ENCODE measurements around the gene PPP1R12B. TPM values are rescaled to one million over a fixed set of nuclear protein-coding genes. Genes with fewer than 3 reads are reported as not detected.
"Not testable (repeated sequence)": the region's sequence is repeated elsewhere in the genome, so short reads cannot be mapped to it uniquely, and the experiment has no call there.

The PPP1R12B gene
- total RNA-seq, 1 experiment from 2014 or later = 17.0 TPM

DNA sequence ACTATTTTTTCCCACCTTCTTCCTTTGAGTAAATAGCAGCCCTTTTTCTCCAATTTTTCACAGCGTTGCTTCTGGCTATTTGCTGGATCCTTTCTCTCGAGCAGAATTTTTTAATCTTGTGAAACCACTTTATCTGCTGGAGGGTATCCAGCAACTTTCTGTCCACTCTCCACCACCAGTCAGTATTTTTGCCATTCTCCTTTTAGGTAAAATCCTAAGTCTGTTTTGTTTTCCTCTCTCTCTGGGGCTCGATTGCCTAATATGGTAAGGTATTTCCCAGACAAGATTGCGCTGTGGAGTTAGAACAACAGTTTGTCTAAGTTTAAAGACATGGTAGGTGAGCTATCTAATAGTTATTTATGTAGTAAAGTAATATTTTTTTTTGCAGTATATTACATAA lies 156.9 kb downstream of the PPP1R12B start:
- intact Hi-C loops (cut with micrococcal nuclease; ENCODE audit: unreplicated experiment) = no loop called here
- Histone ChIP-seq H3K27me3 (replicated peaks; ENCODE audit: insufficient read depth, low read depth, low read length, poor library complexity) (no peaks in the 10 kb centered on the region), H3K4me1 (ENCODE audit: insufficient read depth, low read length, poor library complexity, severe bottlenecking) (no peaks in the 10 kb centered on the region), H3K4me3 (ENCODE audit: low read depth, low read length, poor library complexity, severe bottlenecking) (no peak overlapping the region), H3K27ac (ENCODE audit: low read depth, low read length, poor library complexity, severe bottlenecking) (no peak overlapping the region), H3K36me3 (ENCODE audit: insufficient read depth, low read length, poor library complexity, severe bottlenecking) (no peaks in the 10 kb centered on the region), H3K9me3 (ENCODE audit: low read depth, low read length, poor library complexity, severe bottlenecking) (no peaks in the 10 kb centered on the region)
- BruUV-seq (replicated peaks) = no TSS peak
- POLR2A ChIA-PET (ENCODE audit: low non-redundant PET) = no interaction called here
- DNase-seq (ENCODE audit: low spot score) = no peak
- TF ChIP-seq CTCF (conservative IDR thresholded peaks at IDR 0.05; ENCODE audit: low read depth, low read length) (no peak), EZH2 (IDR thresholded peaks at IDR 0.05; ENCODE audit: borderline replicate concordance, low read depth, low read length, poor library complexity, severe bottlenecking) (no peak)
- CTCF ChIA-PET = interaction anchor here (0.6 kb wide), 1 partner anchor 788 kb away, joined by 3 read pairs; no protein-coding TSS in a partner anchor

- H3K9me3 ChIP-seq (ENCODE audit: low read depth, low read length, poor library complexity, severe bottlenecking); H3K4me1 ChIP-seq (ENCODE audit: insufficient read depth, low read length, poor library complexity, severe bottlenecking); H3K27me3 ChIP-seq (replicated peaks; ENCODE audit: insufficient read depth, low read depth, low read length, poor library complexity); H3K27ac ChIP-seq (ENCODE audit: low read depth, low read length, poor library complexity, severe bottlenecking); BruUV-seq (replicated peaks); DNase-seq (ENCODE audit: low spot score); H3K4me3 ChIP-seq (ENCODE audit: low read depth, low read length, poor library complexity, severe bottlenecking); intact Hi-C loops (cut with micrococcal nuclease; ENCODE audit: unreplicated experiment); POLR2A ChIA-PET (ENCODE audit: low non-redundant PET); H3K36me3 ChIP-seq (ENCODE audit: insufficient read depth, low read length, poor library complexity, severe bottlenecking): not testable (repeated sequence)
- CTCF ChIA-PET = interaction anchor here (0.6 kb wide), 2 partner anchors 122 to 787 kb away, joined by 3 read pairs; no protein-coding TSS in a partner anchor
Measured at GRCh38 chr1:202505880-202506575, 157.5 kb downstream of the PPP1R12B start.

- intact Hi-C loops (cut with micrococcal nuclease; ENCODE audit: unreplicated experiment); H3K9me3 ChIP-seq (ENCODE audit: low read depth, low read length, poor library complexity, severe bottlenecking); H3K36me3 ChIP-seq (ENCODE audit: insufficient read depth, low read length, poor library complexity, severe bottlenecking); H3K27ac ChIP-seq (ENCODE audit: low read depth, low read length, poor library complexity, severe bottlenecking); H3K4me1 ChIP-seq (ENCODE audit: insufficient read depth, low read length, poor library complexity, severe bottlenecking); POLR2A ChIA-PET (ENCODE audit: low non-redundant PET); H3K27me3 ChIP-seq (replicated peaks; ENCODE audit: insufficient read depth, low read depth, low read length, poor library complexity); H3K4me3 ChIP-seq (ENCODE audit: low read depth, low read length, poor library complexity, severe bottlenecking); BruUV-seq (replicated peaks); CTCF ChIA-PET; DNase-seq (ENCODE audit: low spot score): not testable (repeated sequence)
Measured at GRCh38 chr1:202508863-202509262, 160.4 kb downstream of the PPP1R12B start.

GRCh38 chr1:202513875-202514274 lies 165.4 kb downstream of the PPP1R12B start:
- H3K4me3 ChIP-seq (ENCODE audit: low read depth, low read length, poor library complexity, severe bottlenecking); POLR2A ChIA-PET (ENCODE audit: low non-redundant PET); H3K27ac ChIP-seq (ENCODE audit: low read depth, low read length, poor library complexity, severe bottlenecking); DNase-seq (ENCODE audit: low spot score); CTCF ChIA-PET; H3K4me1 ChIP-seq (ENCODE audit: insufficient read depth, low read length, poor library complexity, severe bottlenecking); H3K9me3 ChIP-seq (ENCODE audit: low read depth, low read length, poor library complexity, severe bottlenecking); BruUV-seq (replicated peaks); intact Hi-C loops (cut with micrococcal nuclease; ENCODE audit: unreplicated experiment); H3K27me3 ChIP-seq (replicated peaks; ENCODE audit: insufficient read depth, low read depth, low read length, poor library complexity); H3K36me3 ChIP-seq (ENCODE audit: insufficient read depth, low read length, poor library complexity, severe bottlenecking): not testable (repeated sequence)

Measured in A673 (cell line).